ENCODE results near the gene ERF.

Gene ERF

GRCh38 chr19:42254850-42255765 is at the start of gene ERF:
Gene ERF, minus strand, starts transcription at chr19:42255128. Its CDS starts 129 bp downstream, at chr19:42254999.
- peak; percentile 83 to 90 for DNase-seq (ENCODE audit: low read depth in 2 of 2)

- DNase-seq (ENCODE audit: low read depth in 2 of 2), result no peak
Measured at GRCh38 chr19:42303876-42304275, 48.9 kb upstream of the ERF start.

GRCh38 chr19:42303101-42303464 is 48.2 kb upstream of the ERF start:
- no peak for DNase-seq (ENCODE audit: low read depth in 2 of 2)

- no peak for DNase-seq (ENCODE audit: low read depth in 2 of 2)
Measured at GRCh38 chr19:42301646-42302203, 46.8 kb upstream of the ERF start, which contains the start of gene PRR19. Gene PRR19, plus strand, starts transcription at chr19:42302132. Its CDS starts 7,453 bp downstream, at chr19:42309585.

- DNase-seq (ENCODE audit: low read depth in 2 of 2), result no peak
Measured at GRCh38 chr19:42297039-42297438, 42.1 kb upstream of the ERF start.

- peak; percentile 67 to 82 for DNase-seq (ENCODE audit: low read depth in 2 of 2)
Measured at GRCh38 chr19:42295831-42296525, 41.0 kb upstream of the ERF start.

- DNase-seq (ENCODE audit: low read depth in 2 of 2), result no peak
Measured at GRCh38 chr19:42295342-42295741, 40.4 kb upstream of the ERF start.

GRCh38 chr19:42294471-42295137 is 39.7 kb upstream of the ERF start:
- no peak for DNase-seq (ENCODE audit: low read depth in 2 of 2)

- DNase-seq (ENCODE audit: low read depth in 2 of 2), result no peak
Measured at GRCh38 chr19:42293948-42294347, 39.0 kb upstream of the ERF start.

GRCh38 chr19:42293540-42293939 is 38.6 kb upstream of the ERF start:
- DNase-seq (ENCODE audit: low read depth in 2 of 2), result no peak

- no peak for DNase-seq (ENCODE audit: low read depth in 2 of 2)
Measured at GRCh38 chr19:42292963-42293362, 38.0 kb upstream of the ERF start.

GRCh38 chr19:42292042-42292960 is 37.4 kb upstream of the ERF start:
- DNase-seq (ENCODE audit: low read depth in 2 of 2), result no peak

- DNase-seq (ENCODE audit: low read depth in 2 of 2), result no peak
Measured at GRCh38 chr19:42291435-42291810, 36.5 kb upstream of the ERF start.

- DNase-seq (ENCODE audit: low read depth in 2 of 2), result peak; percentile 30 to 35
Measured at GRCh38 chr19:42290523-42291434, 35.9 kb upstream of the ERF start.

GRCh38 chr19:42290136-42290522 is 35.2 kb upstream of the ERF start:
- no peak for DNase-seq (ENCODE audit: low read depth in 2 of 2)

GRCh38 chr19:42289556-42290041 is 34.7 kb upstream of the ERF start:
- DNase-seq (ENCODE audit: low read depth in 2 of 2), result no peak

- no peak for DNase-seq (ENCODE audit: low read depth in 2 of 2)
Measured at GRCh38 chr19:42288881-42289555, 34.1 kb upstream of the ERF start.

- no peak for DNase-seq (ENCODE audit: low read depth in 2 of 2)
Measured at GRCh38 chr19:42288387-42288786, 33.5 kb upstream of the ERF start.

GRCh38 chr19:42287827-42288107 is 32.8 kb upstream of the ERF start:
- no peak for DNase-seq (ENCODE audit: low read depth in 2 of 2)

All from stimulated activated CD8-positive, alpha-beta memory T cell treated with anti-CD3 and anti-CD28 coated beads, Interleukin-15, amount 100 ng/mL, for 4 hours (primary cell).